ENCODE measurements around the gene PDIA2.

The PDIA2 gene

GRCh38 chr16:280991-281659 lies 1.8 kb upstream of the PDIA2 start:
- DNase-seq: no peak

GRCh38 chr16:281660-282255 lies 1.2 kb upstream of the PDIA2 start:
- no peak for DNase-seq

- DNase-seq: no peak
Measured at GRCh38 chr16:282491-282890, 473 bp upstream of the PDIA2 start.

- no peak for DNase-seq
Measured at GRCh38 chr16:284204-285120, 1.5 kb downstream of the PDIA2 start.

- no peak for DNase-seq
Measured at GRCh38 chr16:285146-286055, 2.4 kb downstream of the PDIA2 start.

- DNase-seq: no peak
Measured at GRCh38 chr16:286491-287297, 3.7 kb downstream of the PDIA2 start.

GRCh38 chr16:287298-287811 lies 4.4 kb downstream of the PDIA2 start:
- peak; percentile 69 for DNase-seq

GRCh38 chr16:287981-288920 lies 5.3 kb downstream of the PDIA2 start:
- DNase-seq: no peak

- DNase-seq: no peak
Measured at GRCh38 chr16:289395-289997, 6.5 kb downstream of the PDIA2 start.

GRCh38 chr16:290015-290680 lies 7.2 kb downstream of the PDIA2 start:
- DNase-seq: no peak

- no peak for DNase-seq
Measured at GRCh38 chr16:290681-291405, 7.9 kb downstream of the PDIA2 start.

- no peak for DNase-seq
Measured at GRCh38 chr16:291539-291938, 8.6 kb downstream of the PDIA2 start.

GRCh38 chr16:293043-293775 lies 10.2 kb downstream of the PDIA2 start:
- no peak for DNase-seq

GRCh38 chr16:296276-296675 lies 13.3 kb downstream of the PDIA2 start:
- DNase-seq: no peak

GRCh38 chr16:296806-297510 lies 14.0 kb downstream of the PDIA2 start:
- no peak for DNase-seq

- no peak for DNase-seq
Measured at GRCh38 chr16:297832-298231, 14.9 kb downstream of the PDIA2 start.

- DNase-seq: no peak
Measured at GRCh38 chr16:301235-301634, 18.3 kb downstream of the PDIA2 start.

Measured in NCI-H69 (cell line).